GM12873 (cell line): Measurements from ENCODE around the gene ACVR2B.

Source experiments
- CTCF ChIP-seq: IDR thresholded peaks from 2 replicates; pipeline ENCODE4 v1.5.1; 2012; ENCODE audit warnings: low read depth, mild to moderate bottlenecking, moderate library complexity, low read length, control low read depth; ENCODE audit not compliant: insufficient read depth; ENCODE audit errors: missing control alignments

The ACVR2B gene

GRCh38 chr3:38459499-38460048 lies 5.9 kb downstream of the ACVR2B start:
- TF ChIP-seq CTCF = no peak

GRCh38 chr3:38460377-38461270 lies 6.9 kb downstream of the ACVR2B start:
- no peak for TF ChIP-seq CTCF

GRCh38 chr3:38465588-38466154 lies 12.0 kb downstream of the ACVR2B start:
- no peak for TF ChIP-seq CTCF

- no peak for TF ChIP-seq CTCF
These were observed 15.1 kb downstream of the ACVR2B start for GRCh38 chr3:38468765-38469164.

GRCh38 chr3:38469852-38470251 lies 16.2 kb downstream of the ACVR2B start:
- no peak for TF ChIP-seq CTCF

- no peak for TF ChIP-seq CTCF
These were observed 17.7 kb downstream of the ACVR2B start for GRCh38 chr3:38471260-38471857.

- no peak for TF ChIP-seq CTCF
These were observed 18.7 kb downstream of the ACVR2B start for GRCh38 chr3:38472342-38472741.
